ENCODE results near the gene CLDN22. TPM values are rescaled to one million over a fixed set of nuclear protein-coding genes. Genes with fewer than 3 reads are reported as not detected.

CLDN22 gene
- total RNA-seq, 2 experiments from 2014 or later, result not detected

DNA sequence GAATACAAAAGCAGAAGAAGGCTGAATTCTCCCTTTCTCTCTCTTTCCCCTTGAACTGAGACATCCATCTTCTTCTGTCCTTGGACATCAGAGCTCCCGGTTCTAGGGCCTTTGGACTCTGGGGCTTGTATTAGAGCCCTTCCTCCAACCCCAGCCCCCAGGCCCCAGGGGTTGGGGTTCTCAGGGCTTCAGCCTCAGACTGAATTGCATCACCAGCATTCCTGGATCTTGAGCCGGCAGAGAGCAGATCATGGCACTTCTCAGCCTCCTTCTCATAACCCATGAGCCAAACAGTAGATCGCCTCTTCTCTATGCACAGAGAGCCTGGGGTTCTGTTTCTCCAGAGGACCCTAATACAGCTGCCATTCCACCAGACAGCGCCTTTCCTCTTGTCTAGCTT lies 27.5 kb upstream of the CLDN22 start:
- ChIA-PET CTCF (interaction anchor here (1.1 kb wide), 1 partner anchor 51 kb away, joined by 4 read pairs; no protein-coding TSS in a partner anchor), POLR2A (interaction anchor here (1.4 kb wide), 1 partner anchor 11 kb away, joined by 3 read pairs; no protein-coding TSS in a partner anchor)
- Mint-ChIP-seq H3K9me3 (no peaks in the 10 kb centered on the region), H3K36me3 (ENCODE audit: low read depth) (no peaks in the 10 kb centered on the region), H3K4me3 (no peak overlapping the region), H3K4me1 (ENCODE audit: low read depth) (peaks cover 18% of the 10 kb centered on the region), H3K27me3 (peaks cover 19% of the 10 kb centered on the region), H3K27ac (no peak overlapping the region)
- intact Hi-C loops (cut with micrococcal nuclease), result no loop called here
- ATAC-seq, result no peak
- no peak for DNase-seq
- TF ChIP-seq, protein P1, sequence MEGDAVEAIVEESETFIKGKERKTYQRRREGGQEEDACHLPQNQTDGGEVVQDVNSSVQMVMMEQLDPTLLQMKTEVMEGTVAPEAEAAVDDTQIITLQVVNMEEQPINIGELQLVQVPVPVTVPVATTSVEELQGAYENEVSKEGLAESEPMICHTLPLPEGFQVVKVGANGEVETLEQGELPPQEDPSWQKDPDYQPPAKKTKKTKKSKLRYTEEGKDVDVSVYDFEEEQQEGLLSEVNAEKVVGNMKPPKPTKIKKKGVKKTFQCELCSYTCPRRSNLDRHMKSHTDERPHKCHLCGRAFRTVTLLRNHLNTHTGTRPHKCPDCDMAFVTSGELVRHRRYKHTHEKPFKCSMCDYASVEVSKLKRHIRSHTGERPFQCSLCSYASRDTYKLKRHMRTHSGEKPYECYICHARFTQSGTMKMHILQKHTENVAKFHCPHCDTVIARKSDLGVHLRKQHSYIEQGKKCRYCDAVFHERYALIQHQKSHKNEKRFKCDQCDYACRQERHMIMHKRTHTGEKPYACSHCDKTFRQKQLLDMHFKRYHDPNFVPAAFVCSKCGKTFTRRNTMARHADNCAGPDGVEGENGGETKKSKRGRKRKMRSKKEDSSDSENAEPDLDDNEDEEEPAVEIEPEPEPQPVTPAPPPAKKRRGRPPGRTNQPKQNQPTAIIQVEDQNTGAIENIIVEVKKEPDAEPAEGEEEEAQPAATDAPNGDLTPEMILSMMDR (IDR thresholded peaks at IDR 0.05), result no peak

GRCh38 chr4:183347146-183347545 lies 27.1 kb upstream of the CLDN22 start:
- Mint-ChIP-seq H3K4me1 (ENCODE audit: low read depth) (peaks cover 18% of the 10 kb centered on the region), H3K9me3 (no peaks in the 10 kb centered on the region), H3K27ac (no peak overlapping the region), H3K4me3 (no peak overlapping the region), H3K27me3 (peaks cover 20% of the 10 kb centered on the region), H3K36me3 (ENCODE audit: low read depth) (no peaks in the 10 kb centered on the region)
- intact Hi-C loops (cut with micrococcal nuclease), result no loop called here
- TF ChIP-seq, protein P1 (IDR thresholded peaks at IDR 0.05), result no peak
- ChIA-PET CTCF (interaction anchor here (1.1 kb wide), 1 partner anchor 52 kb away, joined by 4 read pairs; no protein-coding TSS in a partner anchor), POLR2A (interaction anchor here (0.7 to 1.4 kb wide), 2 partner anchors 11 kb away, joined by 3 read pairs; no protein-coding TSS in a partner anchor)
- DNase-seq (no peak), ATAC-seq (no peak)

DNA sequence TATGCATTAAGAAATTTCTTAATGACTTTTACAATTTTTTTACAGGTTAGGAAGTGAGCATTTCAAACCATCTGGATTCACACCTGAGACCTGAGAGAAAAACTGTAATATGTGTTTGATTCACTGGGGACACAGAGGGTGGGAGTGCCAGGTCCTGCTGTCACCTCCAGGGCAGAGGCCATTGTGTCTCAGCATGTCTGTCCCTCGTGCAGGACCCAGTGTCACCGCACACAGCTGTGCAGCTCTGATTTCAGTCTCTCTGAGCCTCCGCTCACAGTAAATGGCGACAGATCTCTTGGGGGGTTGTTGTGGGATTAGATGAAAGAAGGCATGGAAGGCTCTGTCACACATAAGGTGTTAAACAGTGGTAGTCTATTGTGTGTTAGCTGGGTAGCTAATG lies 25.2 kb upstream of the CLDN22 start:
- H3K9me3 Mint-ChIP-seq, result no peaks in the 10 kb centered on the region
- no peak for DNase-seq
- ChIA-PET POLR2A (no interaction called here), CTCF (no interaction called here)
- H3K27me3 Mint-ChIP-seq, result peaks cover 13% of the 10 kb centered on the region
- H3K4me3 Mint-ChIP-seq, result no peak overlapping the region
- no peak for ATAC-seq
- intact Hi-C loops (cut with micrococcal nuclease), result no loop called here
- no peaks in the 10 kb centered on the region for H3K36me3 Mint-ChIP-seq (ENCODE audit: low read depth)
- no peak overlapping the region for H3K27ac Mint-ChIP-seq
- peaks cover 13% of the 10 kb centered on the region for H3K4me1 Mint-ChIP-seq (ENCODE audit: low read depth)
- TF ChIP-seq, protein P1 (IDR thresholded peaks at IDR 0.05), result no peak

- POLR2A ChIA-PET, result no interaction called here
- CTCF ChIA-PET, result no interaction called here
- Mint-ChIP-seq H3K9me3 (no peaks in the 10 kb centered on the region), H3K36me3 (ENCODE audit: low read depth) (no peaks in the 10 kb centered on the region), H3K4me1 (ENCODE audit: low read depth) (peaks cover 12% of the 10 kb centered on the region), H3K27me3 (peaks cover 12% of the 10 kb centered on the region), H3K4me3 (no peak overlapping the region), H3K27ac (no peak overlapping the region)
- ATAC-seq (no peak), DNase-seq (no peak)
- intact Hi-C loops (cut with micrococcal nuclease), result no loop called here
- TF ChIP-seq, protein P1 (IDR thresholded peaks at IDR 0.05), result no peak
These were observed 24.6 kb upstream of the CLDN22 start for GRCh38 chr4:183344523-183345255.

GRCh38 chr4:183343730-183344129 lies 23.7 kb upstream of the CLDN22 start:
- no peak for ATAC-seq
- Mint-ChIP-seq H3K4me3 (no peak overlapping the region), H3K27ac (no peak overlapping the region), H3K27me3 (peaks cover 12% of the 10 kb centered on the region), H3K36me3 (ENCODE audit: low read depth) (no peaks in the 10 kb centered on the region), H3K4me1 (ENCODE audit: low read depth) (peaks cover 4% of the 10 kb centered on the region), H3K9me3 (no peaks in the 10 kb centered on the region)
- no peak for DNase-seq
- TF ChIP-seq, protein P1 (IDR thresholded peaks at IDR 0.05), result no peak
- ChIA-PET POLR2A (no interaction called here), CTCF (no interaction called here)
- intact Hi-C loops (cut with micrococcal nuclease), result no loop called here
